ENCODE results near the gene BCL7B.
"Not testable (repeated sequence)": the region's sequence is repeated elsewhere in the genome, so short reads cannot be mapped to it uniquely, and the experiment has no call there.

The BCL7B gene

DNA sequence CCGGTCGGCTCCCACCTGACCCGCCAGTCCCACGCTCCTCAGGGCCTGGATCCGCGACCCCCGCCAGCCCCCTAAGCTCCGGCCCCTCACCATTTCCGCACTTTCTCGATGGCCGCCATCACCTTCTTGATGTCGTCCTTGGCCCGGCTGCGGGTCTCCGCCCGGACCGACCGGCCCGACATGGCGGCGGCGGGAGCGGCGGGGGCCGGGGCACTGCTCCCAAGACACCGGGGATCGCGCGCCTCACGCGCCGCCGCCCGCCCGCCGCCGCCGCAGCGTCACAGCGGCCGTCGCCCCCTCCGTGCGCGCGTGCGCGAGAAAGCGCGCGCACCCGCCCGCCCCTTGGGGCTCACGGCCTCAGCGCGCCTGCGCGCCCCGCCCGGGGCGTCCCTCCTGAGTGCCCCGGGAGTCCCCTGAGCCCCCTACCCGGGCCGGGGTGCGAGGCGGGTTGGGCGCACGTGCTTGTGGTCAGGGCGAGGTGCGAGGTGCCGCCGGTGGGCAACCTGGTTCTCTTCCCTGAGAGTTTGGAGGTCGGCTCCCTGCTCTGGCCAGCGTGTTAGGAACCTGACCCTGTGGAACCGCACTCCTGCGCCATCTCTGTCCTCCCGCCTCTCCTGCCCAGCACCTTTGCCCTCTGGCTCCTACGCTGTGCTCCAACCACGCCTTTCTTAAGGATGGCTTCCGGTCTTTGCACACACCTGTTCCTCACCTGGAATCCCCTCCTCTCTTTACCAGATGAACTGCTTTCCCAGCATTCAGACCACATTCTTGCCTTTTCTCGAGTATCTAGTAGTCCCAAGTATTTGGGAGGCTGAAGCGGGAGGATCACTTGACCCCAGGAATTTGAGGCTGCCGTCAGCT is at the start of gene BCL7B:
Gene BCL7B (minus strand): TSS at position 294 of the 861 bp plus-strand sequence. CDS start 112 bp downstream, at position 182.
- DNase-seq: peak; percentile 38

DNA sequence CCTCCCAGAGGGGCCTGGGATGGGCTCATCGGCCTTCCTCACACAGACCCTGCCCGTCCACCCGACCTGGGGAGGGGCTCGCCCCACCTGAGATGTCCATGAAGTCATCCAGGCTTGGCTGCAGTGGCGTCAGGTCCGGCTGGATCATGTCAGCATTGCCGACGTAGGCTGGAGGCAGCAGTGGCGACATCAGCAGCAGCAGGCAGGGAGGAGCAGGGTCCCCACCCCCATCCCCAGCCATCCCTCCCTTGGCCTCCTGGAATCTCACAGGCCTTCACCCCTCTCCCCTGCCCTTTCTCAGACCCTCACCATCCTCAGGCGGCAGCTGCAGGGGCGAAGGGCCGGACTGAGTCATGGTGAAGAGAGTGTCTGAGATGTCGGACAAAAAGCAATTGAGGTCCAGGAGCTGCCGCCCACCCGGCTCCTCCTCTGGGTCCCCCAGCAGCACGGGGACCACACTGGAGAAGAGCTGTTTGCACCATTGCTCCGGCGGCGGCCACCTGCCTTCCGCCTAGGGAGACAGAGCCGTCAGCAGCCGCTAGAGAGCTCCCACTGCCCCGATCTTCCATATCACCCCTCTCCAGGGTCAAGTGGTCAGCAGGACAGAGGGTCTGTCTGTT is 48.2 kb upstream of the BCL7B start:
- DNase-seq: no peak

DNA sequence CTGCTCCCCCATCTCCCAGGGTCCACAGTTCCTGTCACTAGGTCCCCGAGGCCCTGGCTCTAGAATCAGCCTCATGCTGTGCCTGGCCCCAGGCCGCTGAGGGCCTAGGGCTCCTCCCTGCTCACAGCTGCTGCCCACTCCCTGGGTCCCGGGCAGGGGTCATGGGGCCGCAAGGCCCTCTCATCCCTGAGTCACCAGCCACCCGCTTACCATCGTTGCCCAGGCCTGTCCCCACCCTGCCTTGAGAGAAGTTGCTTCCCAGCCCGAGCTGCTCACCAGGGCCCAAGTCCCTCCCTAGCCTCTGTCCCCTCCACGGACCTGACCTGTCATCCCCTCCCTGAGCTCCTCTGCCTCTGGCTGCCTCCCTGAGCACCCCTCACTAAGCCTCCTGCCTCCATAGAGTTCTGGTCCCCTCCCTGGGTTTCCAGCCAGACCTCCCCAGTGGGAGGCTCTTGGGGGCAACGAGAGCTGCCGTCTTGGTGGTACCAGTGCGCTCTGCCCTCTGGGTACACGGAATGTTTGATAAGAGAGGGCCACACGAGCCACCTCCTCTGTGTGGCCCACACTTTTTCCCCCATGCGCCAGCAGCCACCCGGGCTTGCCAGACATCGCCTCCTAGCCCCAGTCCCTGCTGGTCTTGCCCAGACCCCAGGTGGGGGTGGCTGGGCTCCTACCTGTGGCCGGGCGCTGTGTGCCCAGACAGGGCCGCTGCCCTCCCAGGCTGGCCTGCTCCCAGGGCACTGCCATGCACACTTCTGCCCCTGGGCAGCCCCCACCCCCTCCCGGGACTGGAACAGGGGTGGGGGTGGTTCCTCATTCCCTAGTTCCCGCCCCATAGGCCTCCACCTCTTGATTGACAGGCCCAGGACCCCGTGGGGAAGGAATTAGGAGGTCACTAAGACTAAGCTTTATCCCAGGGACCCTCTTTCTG is 45.5 kb upstream of the BCL7B start:
- DNase-seq: no peak

DNA sequence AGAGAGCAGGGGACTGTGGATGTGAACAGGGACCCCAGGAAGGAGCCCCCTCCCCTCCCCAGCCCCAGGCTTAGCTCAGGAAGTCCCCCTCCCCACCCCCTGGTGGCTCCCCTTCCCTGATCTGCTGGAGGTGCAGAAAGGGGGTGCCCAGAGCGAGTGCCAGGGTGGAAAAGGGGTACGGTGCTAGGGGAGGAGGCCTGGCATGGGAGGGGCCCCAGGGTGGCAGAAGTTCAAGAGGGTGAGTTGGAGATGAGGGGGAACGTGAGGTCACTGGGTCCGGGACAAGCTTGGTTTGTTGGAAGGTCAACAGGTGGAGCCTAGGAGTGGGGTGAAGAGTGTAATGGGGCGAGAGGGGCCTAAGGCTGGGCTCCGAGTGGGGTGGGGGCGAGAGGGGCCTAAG is 42.4 kb upstream of the BCL7B start:
- DNase-seq: no peak

DNA sequence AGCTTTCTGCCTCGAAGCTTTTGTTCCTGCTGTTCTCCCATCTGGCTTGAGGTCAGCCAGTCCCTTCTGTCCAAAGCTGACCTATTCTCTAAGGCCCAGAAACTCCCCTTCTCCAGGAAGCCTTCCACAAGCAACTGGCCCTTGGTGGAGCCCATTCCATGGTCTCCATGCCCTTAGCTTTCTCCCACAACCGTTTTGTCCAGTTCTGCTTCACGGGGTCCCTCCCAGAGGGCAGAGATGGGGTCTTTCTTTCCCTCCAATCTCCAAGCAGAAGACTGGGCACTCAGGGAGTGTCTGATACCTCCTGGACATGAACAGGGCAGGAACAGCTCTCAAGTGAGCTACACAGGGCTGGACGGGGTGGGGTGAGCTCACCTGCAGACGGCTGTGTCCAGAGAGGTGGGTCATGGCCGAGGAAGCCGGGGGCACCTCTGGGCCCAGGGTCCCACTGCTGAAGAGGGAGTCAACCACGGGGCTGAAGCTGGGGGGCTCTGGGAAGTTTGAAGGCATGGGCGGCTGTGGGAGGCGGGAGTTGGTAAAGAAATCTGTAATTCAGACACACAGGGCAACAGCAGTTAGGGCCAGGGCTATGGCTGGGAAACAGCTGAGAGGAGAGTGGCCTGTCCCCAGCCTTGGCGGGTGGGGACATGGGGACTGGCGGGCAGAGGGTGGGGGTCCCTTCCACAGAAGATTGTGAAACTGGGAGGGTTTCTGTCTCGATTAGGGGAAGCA is 41.8 kb upstream of the BCL7B start:
- DNase-seq: no peak

DNA sequence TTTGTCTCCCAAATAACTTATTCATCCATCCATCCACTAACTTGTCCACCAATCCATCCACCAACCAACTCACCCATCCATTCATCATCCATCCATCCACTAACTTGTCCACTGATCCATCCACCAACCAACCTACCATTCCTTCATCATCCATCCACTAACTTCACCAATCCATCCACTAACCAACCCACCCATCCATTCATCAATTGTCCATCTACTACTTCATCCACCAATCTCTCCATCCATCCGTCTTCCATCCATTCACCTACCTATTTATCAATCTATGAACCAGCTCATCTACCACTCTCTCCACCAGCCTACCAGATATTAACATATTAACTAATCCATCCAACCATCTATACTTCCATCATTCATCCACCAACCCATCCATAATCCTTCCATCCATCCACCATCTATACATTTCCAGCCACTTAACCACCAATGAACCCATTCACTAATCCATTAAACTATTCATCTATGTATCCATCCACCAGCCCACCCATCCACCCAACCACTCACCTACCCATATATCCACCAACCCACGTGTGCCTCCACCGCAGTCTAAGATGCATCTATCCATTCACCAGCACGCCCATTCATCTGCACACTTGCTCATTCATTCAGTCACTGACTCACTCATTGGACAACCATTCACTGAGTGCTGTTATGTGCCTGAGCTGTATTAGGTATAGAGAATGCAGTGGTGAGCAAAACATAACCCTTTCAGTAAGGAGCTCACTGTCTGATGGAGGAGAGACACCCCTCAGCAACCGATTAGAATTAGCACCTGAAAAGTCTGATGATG is 40.7 kb upstream of the BCL7B start:
- DNase-seq: no peak

DNA sequence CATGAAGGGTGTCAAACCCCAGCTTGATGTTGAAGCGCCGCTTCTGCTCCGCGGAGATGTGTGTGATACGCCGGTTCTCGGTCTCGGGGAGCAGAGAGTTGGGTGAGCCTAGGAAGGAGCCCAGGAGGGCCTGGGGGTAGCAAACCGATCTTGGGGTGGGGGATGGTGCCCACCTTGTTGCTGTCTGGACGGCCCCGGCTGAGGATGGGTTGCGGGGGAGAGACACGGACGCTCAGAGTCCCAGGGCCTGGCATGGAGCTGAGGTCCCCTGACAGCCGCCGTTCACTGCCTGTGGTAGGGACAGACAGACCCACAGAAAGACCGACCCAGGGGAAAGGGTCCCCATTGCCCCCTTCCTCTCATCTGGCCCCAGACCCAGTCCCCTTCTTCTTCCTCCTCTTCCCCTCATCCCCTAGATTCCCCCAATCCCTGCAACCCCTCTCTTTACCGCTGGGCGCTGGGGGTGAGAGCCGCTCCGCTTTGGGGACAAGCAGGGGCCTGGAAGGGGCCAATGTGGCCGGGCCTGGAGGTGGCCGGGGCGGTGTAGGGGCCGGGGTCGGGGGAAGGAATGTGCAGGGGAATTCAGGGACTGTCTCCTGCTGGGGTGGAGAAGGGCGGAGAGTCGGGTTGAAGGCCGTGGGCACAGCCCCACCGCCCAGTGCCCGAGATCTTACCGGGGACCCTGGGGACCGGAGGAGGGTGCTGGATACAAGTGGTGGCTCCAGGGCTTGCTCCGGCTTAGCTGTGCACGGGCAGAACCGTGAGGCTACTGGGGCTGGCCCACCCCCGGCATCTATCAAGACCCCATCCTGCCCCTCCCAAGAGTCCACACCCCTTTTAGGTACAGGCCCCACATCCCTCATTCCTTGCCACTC is 38.9 kb upstream of the BCL7B start:
- DNase-seq: no peak

DNA sequence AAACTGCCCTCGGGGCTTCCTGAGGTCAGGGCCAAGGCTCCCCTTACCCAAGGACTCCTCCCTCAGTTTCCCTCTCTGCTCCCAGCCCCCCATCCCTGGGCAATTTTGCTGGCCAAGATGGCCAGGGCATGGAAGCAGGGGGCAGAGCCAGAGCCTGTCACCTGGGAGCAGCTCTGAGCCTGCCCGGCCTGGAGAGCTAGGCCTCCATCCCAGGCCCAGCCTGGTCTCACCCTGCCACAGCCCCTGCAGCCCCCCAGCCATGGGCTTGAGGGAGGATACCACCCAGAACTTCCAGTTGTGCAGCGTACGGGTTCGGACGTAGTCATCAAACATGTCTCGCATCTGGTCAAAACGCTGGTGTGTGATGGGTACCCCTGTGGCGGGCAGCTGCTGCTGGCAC is 37.9 kb upstream of the BCL7B start:
- DNase-seq: no peak

DNA sequence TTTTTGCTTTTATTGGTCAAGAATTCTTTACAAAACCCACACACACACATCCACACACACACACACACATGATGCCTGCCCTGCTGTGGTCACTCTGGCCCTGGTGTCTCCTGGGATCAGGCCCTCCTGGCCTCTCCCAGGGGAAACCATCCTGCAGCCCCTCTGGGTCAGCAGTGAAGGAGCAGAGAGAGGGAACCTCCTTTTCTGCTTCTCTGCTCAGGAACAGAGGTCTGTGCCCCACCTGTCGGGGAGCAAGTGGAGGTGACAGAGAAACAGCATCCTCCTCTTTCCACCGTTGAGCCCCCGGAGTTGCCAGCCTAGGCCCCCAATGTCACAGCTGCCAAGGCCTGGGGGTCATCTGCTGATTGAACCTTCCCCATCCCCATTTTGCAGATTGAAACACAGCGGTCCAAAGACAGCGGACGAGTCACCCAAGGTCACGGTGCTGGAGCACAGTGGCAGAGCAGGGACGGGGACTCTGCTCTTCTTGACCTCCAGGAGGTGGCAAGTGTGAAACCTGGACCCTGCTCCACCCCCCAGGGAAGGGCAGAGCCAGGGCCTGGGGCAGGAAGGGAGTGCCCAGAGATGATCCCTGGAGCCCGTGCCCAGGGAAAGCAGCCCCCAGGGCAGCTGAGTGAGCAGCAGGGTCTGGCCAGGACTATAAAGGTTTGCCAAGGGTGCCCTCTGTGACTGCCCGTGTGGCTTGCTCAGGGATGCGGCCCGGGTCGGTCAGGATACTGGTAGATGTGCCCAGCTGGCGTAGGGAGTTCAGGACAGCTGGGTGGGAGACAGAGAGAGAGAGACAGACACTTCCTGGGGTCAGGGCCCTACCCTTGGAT is 35.9 kb upstream of the BCL7B start:
- no peak for DNase-seq

DNA sequence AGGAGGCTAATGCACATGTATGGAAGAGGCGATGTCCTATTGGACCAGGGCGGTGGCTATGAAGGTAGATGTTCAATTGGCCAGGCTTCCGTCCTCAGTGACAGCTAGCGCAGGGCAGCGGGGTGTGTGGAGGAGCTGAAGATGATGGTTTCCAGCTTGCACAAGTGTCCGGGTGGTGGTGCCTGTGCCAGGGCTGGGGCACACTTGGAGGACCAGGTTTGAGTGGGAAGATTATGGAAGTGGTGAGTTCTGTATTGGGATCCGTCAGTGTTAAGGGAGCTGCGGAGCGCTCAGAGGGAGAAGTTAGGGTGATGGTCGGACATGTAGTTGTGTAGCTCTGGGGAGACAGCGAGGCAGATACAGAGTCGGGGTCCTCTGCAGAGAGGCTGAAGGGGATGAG is 29.4 kb upstream of the BCL7B start:
- DNase-seq: no peak

DNA sequence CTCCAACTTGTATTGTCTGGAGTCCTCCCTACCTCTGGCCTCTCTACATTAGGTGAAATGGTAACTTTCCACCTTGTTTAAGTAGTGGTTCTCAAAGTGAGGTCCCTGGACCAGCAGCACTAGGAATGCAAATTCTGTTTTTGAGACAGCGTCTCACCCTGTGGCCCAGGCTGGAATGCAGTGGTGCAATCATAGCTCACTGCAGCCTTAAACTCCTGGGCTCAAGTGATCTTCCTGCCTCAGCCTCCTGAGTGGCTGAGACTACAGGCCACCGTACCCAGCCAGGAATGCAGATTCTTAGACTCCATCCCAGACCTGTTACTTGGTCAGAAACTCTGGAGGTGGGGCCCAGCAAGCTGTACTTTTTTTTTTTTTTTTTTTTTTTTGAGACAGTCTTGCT is 27.7 kb upstream of the BCL7B start:
- DNase-seq: no peak

DNA sequence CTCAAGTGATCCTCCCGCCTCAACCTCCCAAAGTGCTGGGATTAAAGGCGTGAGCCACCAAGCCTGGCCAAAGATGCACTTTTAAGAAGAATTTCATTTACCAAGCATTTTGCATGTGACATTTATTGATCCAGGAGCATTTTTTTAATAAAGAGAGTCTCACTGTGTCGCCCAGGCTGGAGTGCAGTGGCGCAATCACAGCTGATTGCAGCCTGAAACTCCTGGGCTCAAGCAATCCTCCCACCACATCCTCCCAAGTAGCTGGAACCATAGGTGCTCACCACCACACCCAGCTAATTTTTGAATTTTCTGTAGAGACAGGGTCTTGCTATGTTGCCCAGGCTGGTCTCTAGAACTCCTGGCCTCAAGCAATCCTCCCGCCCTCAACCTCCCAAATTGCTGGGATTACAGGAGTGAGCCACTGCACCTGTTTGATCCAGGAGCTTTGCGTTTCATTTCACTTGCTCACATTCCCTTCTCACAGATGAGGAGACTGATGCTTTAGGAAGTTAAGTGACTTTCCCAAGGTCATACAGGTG is 25.2 kb upstream of the BCL7B start:
- no peak for DNase-seq

DNA sequence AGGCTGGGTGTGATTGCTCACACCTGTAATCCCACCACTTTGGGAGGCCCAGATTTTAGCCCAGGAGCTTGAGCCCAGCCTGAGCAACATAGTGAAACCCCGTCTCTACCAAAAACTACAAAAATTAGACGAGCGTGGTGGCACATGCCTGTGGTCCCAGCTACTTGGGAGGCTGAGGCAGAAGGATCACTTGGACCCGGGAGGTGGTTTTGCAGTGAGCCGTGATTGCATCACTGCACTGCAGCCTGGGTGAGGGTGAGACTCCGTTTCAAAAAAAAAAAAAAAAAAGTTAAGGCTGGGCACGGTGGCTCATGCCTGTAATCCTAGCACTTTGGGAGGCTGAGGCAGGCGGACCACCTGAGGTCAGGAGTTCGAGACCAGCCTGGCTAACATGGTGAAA is 23.5 kb upstream of the BCL7B start:
- DNase-seq: not testable (repeated sequence)

DNA sequence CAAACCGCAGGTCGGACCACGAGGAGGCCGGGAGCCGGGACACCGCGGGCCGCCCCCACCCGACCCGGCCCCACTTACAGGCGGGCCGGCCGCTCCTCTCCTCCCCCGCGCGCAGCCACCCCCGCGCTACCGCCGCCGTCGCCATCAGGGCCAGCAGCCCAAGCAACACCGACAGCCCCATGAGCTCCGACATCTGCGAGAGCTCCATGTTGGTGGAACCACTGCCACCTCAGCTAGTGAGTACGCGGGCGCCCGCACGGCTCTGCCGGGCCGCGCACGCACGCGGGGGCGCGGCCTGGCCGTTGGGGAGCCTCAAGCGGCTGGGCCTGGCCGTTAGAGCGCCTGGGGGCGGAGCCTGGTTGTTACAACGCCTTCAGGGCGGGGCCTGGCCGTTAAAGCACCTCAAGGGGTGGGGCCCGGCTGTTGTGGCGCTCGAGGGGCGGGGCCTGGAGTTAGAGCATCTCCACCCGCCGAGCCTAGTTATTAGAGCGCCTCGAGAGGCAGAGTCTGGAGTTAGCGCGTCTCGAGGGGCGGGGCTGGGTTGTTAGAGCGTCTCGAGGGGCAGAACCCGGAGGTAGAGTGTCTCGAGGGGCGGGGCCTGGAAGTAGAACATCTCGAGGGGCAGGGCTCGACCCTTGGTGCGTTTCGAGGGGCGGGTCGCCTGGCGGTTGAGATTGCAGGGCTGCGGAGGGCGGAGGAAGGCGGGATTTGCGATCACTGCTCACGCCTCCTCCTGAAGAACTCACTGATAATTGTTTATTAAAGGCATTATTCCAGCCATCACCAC is 21.0 kb upstream of the BCL7B start, which contains the start of gene TBL2:
Gene TBL2 (minus strand): TSS at position 238 of the 787 bp plus-strand sequence. CDS start 30 bp downstream, at position 208.
- peak; percentile 98 for DNase-seq

DNA sequence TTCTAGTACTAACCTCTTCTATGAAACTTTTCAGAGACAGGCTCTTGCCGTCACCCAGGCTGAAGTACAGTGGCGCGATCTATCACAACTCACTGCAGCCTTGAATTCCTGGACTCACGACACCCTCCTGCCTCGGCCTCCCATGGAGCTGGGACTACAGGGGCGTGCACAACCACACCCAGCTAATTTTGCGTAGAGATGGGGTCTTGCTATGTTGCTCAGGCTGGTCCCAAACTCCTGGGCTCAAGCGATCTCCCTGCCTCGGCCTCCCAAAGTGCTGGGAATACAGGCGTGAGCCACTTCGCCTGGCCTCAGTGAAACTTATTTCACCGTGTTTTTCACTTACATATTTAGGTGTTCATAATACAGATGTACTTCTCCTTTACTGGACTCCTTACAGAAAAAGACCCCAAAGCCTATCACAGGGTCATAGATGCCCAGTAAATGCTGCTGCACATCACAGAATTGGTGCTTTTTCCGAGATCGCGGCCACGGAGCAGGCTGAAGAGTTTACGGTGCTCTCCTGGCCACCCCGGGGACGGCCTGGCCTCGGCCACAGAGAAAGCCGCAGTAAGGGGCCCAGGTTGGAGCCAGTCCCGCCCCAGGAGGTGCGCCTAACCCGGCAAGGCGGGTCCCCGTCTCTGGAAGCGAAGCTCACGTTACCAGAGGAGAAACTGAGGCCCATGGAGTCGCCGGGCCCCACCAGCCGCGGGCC is 20.3 kb upstream of the BCL7B start:
- DNase-seq: no peak

DNA sequence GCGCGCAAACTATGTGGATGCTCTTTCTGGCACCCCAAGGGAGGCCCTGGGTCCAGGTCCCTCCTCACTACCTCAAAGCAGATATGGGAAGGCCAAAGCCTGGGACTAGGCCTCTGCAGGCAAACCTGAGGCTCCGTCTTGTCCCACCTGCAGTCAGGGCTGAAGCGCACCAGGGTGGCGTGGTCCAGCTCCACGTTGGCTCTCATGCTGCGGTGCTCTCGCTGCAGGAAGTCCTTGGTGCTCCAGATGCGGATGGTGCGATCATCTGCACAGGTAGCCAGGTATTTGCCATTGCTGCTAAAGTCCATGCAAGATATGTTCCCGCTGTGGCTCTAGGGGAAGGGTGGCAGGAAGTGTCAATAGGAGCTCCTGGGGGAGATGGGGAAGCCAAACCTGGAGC is 16.3 kb upstream of the BCL7B start:
- no peak for DNase-seq

DNA sequence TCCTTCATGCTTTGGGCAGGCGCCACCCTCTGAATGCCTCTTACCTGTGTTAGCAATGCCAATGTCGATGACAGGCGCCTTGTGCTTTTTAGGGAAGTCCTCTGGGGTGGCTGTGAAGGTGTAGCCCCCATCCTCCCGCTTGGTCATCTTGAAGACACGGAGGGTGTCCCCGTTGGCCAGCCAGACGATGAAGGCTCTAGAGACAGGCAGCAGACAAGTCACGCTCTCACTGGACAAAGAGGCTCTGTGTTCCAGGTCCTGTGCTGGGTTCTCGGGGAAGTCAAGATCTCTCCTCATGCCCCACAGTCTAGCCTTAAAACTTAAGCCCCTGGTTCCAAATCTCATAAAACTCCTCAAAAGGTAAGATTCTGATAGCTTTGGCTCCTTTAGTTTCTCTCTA is 15.8 kb upstream of the BCL7B start:
- DNase-seq: no peak

DNA sequence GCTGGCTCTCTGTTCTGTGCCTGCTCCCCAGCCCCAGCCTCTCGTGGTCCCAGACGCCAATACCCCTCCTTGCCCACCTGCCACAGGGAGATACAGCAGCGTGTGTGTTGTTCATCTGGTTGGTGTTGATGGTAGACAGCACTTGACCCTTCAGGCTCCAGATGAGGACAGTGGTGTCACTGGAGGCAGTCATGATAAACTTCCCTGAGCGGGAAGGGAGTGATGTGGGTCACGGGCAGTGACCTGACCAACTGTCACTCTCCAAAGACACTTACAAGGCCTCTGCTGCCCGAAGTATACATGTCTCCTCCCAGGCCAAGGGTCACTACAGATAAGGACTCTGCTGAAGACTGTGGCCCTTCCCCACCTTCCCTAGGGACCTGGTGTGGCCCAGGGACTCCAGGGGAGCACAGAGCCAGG is 15.3 kb upstream of the BCL7B start:
- DNase-seq: no peak
